NCI-H82 treated with DMSO at 0.1 percent for 48 hours (cell line): ENCODE data around the gene ELP4.
A peak's percentile ranks its signal among the peaks of the same experiment; 100 is the strongest.
"Not testable (repeated sequence)": the region's sequence is repeated elsewhere in the genome, so short reads cannot be mapped to it uniquely, and the experiment has no call there.

ENCODE experiments used
- DNase-seq: peaks from one replicate; lab custom pipeline; 2025; ENCODE audit not compliant: unreplicated experiment; lab: John Stamatoyannopoulos, UW

ELP4 gene

DNA sequence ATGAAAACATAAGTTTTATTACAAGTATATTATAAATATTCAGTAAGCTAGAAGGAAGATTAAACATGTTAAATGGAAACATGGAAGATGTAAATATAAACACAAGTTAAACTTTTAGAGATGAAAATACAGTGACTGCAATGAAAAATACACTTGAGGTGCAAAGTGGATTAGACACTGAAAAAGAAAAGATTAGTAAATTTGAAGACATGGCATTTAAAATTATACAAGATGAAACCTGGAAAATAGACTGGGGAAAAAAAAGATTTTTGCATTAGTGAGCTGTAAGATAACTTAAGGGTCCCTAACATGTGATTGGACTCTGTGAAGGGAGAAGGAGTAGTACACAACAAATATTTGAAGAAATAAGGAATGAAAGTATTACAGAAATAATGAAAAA is 33.3 kb downstream of the ELP4 start:
- no peak for DNase-seq

DNA sequence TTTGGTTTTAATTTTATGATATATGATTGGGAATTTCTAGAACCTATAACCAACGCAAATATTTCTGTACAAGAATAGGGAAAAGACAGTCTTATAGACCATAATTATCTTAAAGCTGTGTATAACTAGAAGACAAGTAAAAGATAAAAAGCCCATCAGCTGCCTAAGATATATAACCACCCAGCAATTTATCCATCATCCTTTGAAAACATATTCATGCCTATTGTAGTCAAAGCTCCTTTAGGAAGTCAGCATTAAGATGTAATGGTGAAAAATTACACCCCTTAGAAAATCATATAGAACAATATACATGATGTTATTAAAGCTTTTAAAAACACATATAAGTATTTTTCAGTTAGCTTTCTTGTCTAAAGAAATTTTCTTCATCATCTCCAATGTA is 46.4 kb downstream of the ELP4 start:
- DNase-seq: no peak

DNA sequence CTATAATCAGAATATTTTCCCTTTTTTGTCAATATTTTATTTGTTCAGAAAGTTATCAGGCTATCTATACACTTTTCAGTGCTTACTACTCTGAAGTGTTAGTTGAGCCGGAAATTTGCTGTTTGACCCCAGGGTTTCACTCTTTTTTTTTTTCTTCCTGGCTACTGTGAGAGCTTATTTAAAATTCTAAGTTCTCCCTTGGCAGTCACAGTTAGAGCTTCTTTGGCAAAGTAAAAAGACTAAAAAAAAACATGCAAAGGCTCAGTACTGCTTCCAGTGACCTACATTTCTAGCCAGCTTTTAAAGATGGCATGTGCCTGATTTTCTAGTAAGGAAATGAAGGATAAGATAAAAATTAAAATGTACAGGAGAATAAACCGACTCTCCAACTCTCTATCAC is 48.4 kb downstream of the ELP4 start:
- no peak for DNase-seq

DNA sequence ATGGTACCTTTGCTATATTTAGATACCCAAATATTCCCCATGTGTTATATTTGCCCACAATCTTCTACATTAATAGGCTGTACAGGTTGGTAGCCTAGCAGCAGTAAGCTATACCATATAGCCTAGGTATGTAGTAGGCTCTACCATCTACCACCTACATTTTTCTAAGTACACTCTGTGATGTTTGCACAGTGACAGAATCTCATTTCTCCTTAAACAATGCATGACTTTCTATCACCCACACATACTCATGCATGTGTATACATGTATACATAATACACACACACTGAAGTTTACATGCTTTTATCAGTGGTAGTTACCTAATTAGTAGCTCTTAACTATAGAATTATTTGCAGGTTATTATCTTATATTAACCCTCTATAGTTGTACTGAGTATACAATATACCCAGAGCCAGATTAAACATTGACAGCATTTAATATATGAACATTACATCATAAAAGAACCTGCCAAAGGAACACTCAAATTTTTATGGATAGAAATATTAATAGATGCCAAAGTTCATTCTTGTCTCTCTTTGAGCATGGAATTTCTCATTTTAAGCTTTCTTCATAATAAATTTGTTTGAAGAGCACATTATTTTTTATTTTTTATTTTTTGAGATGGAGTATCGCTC is 51.4 kb downstream of the ELP4 start:
- no peak for DNase-seq

DNA sequence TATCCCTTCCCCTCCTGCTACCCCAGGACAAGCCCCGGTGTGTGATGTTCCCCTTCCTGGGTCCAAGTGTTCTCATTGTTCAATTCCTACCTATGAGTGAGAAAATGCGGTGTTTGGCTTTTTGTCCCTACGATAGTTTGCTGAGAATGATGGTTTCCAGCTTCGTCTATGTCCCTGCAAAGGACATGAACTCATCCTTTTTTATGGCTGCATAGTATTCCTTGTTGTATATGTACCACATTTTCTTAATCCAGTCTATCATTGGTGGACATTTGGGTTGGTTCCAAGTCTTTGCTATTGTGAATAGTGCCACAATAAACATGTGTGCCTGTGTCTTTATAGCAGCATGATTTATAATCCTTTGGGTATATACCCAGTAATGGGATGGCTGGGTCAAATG is 55.0 kb downstream of the ELP4 start:
- not testable (repeated sequence) for DNase-seq

DNA sequence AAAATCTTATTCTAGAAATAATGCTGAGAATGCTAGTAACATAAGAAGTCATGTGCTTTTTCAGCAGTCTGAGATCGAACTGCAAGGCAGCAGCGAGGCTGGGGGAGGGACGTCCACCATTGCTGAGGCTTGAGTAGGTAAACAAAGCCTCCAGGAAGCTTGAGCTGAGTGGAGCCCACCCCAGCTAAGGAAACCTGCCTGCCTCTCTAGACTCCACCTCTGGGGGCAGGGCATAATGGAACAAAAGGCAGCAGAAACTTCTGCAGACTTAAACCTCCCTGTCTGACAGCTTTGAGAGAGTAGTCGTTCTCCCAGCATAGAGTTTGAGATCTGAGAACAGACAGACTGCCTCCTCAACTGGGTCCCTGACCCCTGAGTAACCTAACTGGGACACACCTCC is 64.6 kb downstream of the ELP4 start:
- not testable (repeated sequence) for DNase-seq

DNA sequence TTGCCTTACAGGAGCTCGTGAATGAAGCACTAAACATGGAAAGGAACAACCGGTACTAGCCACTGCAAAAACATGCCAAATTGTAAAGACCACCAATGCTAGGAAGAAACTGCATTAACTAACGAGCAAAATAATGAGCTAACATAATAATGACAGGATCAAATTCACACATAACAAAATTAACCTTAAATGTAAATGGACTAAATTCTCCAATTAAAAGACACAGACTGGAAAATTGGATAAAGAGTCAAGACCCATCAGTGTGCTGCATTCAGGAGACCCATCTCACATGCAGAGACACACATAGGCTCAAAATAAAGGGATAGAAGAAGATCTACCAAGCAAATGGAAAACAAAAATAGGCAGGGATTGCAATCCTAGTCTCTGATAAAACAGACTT is 66.2 kb downstream of the ELP4 start:
- not testable (repeated sequence) for DNase-seq

DNA sequence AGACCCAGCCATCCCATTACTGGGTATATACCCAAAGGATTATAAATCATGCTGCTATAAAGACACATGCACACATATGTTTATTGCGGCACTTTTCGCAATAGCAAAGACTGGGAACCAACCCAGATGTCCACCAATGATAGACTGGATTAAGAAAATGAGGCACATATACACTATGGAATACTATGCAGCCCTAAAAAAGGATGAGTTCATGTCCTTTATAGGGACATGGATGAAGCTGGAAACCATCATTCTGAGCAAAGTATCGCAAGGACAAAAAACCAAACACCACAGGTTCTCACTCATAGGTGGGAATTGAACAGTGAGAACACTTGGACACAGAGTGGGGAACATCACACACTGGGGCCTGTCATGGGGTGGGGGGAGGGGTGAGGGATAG is 69.8 kb downstream of the ELP4 start:
- DNase-seq: not testable (repeated sequence)

DNA sequence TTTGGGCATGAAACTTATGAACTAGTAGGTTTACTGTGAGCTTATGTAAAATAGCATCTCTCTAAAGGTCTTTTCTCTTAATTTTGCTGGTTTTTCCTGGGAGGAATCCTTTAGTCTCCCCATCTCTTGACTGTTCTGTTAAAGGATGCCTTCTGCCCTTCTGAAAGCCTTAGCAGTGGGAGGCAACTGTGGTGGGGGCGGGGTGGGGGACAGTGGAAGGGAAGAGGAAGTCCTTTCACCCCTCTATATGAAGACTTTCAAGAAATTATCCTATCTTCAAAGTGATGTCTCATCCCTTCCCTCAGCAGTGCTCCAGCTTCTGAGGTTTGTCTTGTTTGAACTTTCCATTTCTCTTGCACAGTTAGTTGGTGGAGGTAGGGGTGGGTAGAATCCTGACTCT is 73.1 kb downstream of the ELP4 start:
- no peak for DNase-seq

DNA sequence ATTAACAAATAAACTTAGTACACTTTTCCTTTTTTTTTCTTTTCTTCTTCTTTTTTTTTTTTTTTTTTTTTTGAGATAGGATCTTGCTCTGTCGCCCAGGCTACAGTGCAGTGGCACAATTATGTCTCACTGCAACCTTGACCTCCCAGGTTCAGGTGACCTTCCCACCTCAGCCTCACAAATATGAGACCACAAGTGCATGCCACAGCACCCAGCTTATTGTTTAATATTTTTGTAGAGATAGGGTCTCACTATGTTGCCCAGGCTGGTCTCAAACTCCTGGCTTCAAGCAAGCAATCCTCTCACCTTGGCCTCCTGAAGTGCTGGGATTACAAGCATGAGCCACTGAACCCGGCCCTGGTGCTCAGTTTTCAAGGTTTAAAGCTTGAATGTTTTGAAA is 88.9 kb downstream of the ELP4 start:
- no peak for DNase-seq

DNA sequence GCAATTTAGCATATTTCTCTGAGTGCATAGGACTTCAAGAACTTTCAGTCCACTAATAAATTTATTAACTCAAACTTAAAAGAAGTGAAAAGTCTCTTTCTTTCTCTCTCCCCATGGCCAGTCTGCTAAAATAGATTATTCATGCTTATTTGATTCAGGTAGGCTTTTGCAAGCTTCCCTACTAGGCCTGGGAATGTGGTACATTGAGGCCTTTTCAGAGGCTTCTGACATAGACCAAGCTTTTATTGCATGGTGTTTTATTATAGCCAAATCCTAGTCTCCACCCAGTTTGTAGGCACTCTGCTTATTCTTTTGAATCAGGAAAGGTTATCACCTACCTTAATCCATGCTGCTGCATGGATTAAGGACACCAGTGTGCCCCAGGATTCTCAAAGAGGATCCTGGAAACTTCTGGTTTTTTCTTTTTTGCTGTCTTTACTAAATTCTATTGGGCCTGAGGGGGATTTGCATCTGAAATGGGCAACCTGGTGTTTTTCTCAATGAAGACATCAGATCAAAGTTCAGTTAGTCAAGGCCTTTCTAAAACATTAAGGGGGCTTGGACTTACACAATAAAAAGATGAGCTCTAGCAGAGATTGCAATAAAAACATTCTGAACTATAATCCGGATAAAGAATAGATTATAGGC is 92.2 kb downstream of the ELP4 start:
- no peak for DNase-seq

DNA sequence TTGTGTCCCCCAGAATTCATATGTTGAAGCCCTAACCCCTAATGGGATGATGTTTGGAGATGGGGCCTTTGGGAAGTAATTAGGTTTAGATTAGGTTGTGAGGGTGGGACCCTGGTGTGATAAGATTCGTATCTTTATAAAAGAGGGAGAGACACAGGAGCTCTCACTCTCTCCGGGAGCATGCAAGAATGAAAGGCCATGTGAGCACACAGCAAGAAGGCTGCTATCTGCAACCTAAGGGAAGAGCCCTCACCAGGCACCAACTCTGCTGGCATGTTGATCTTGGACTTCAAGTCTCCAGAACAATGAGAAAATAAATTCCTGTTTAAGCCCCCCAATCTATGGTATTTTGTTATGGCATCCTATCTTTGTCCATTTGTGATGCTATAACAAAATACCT is 97.3 kb downstream of the ELP4 start:
- DNase-seq: no peak

DNA sequence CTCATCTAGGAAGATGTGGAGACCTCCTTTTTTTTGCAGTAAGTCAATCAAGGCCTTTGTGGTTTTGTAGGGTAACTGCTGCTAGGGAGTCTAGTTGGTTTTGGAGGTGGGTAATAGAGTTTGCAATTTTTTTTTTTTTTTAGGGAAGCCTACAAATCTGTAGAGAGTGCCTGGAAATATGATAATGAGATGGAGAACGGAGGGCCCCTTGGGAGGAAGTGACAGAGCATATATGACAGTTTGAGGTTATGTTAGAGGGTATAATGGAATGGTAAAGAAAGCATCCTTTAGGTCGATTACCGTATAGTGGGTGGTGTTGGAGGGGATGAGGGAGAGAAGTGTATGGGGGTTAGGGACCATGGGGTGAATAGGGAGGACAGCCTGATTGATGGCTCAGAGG is 98.3 kb downstream of the ELP4 start:
- no peak for DNase-seq

DNA sequence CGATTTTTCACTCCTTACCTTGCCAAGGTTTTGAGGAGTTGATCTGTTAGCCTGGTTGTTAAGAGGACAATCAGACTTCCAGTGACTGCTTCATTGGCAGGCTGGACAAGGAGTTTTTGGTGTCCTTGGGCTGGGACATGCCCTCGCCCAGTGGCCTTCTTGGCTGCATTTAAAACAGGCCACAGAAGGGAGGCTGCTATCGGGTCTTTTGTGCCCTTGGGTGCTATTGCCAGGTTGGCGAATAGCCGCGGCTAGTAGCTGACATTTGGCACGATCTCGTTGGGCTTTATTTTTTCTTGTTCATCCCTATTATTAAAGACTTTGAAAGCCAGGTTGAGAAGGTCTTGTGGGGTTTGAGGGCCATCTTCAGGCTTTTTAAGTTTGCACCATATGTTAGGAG is 99.4 kb downstream of the ELP4 start:
- no peak for DNase-seq

DNA sequence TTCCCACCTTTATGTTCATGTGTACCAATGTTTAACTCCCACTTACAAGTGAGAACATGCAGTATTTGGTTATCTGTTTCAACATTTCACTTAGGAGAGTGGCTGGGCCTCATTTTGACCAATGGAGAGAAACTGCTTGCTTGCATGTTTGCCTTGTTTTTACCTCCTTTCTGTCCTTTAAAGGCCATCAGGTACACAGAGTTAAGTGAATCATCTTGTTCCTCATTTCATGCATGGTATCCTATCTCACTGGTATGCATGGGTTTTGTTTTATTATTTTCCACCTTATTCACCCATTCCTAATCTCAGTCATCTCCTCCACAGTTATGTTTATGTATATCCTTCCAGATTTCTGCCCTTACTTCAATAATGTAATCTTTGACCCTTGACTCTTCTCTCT is 101.0 kb downstream of the ELP4 start:
- no peak for DNase-seq

DNA sequence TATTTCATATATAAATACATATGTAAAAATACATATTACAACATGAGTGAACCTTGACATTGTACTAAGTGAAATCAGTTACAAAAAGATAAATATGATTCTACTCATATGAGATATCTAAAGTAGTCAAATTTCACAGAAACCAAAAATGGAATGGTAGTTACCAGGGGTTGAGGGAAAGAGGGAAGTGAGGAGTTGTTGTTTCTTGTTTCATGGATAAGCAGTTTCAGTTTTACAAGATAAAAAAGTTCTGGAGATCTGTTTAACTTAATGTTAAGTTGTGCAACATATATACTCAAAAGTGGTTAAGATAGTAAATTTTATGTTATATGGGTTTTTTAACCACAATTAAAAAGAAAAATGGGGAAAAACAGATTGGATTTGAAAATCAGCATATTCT is 107.7 kb downstream of the ELP4 start:
- no peak for DNase-seq

DNA sequence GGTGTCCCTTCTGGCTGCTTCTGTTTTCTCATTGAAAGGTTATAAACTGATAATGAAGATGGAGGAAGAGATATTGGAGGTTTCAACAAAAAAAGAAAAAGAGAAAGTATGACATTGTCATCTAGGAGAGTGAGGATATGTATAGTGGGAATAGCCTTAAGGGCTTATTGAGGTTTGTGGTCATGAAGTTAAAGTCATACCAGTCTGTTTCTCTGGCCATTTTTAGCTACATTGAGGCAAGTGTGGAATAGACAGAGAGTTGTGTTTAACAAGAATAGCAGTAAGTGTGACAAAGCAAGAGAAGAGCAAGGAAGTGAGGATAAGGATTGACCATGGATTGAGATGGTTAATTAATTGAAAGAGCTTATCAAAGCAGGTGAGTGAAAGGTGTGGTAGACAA is 110.4 kb downstream of the ELP4 start:
- no peak for DNase-seq

DNA sequence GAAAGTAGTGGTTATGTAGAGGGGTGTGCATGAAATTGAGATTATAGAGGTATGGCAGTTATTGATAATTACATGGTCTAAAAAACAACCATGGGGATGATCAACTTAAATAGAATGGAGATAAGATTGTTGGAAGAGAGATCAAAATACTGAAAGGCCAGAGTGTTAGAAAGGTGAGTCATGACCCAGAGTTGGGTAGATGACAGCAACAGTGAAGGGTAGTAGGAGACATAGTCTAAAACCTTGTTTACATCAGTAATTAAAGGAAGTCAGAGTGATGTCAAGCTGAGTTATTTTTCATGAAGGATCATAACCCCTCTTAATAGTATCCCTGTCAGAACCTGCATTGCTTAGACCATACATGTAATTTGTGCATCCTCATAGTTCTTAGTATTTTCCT is 110.9 kb downstream of the ELP4 start:
- no peak for DNase-seq

DNA sequence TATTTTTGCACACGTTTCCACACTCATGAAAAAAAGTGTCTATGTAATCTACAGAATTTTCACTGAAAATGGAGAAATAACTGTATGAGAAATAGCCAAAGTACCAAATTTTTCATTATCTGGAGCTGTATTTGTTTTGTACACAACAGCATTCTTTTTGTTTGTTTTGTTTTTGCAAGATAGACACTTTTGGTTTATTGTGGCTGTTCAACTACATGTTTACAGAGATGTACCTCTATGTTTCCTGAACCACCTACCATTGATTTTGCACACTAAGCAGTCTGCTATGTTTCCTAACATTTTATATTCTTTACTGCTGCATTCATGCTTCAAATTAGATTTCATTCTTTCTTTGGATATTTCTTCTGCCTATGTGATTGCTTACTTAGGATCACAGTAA is 116.3 kb downstream of the ELP4 start:
- no peak for DNase-seq

DNA sequence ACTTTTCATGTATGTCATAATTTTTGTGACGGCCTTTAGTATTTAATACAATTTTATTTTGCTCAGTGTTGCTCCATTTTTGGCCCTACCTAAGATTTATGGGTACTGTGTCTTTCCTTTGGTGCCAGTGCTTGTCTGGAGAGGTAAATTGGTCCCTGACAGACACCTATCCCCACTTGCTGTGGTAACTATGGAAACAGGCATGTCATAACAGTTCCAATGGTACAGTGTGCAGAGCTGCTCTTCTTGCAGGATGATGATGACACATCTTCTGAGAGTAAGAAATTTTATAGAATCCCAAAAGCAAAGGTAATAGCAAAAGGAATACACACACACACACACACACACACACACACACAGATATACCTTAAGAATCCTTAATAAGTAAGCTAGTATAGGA is 118.5 kb downstream of the ELP4 start:
- no peak for DNase-seq

DNA sequence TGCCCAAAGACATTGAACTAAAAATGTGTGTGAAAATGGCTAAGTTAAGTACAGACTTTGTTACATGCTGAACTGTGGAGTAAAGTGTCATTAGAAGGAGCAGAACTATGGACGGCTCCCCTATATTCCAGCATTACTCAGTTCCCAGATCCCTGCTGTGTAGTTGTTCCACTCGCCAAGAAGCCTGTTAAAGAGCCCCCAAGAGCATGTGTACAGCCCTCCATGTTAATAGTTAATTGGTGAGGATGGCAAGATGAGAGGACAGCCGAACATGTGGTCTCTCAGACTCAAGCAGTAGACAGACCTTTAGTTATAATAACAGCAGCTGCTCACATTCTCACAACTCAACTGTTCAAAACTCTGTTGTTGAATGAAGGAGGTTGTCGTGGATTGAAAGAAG is 127.4 kb downstream of the ELP4 start:
- no peak for DNase-seq

DNA sequence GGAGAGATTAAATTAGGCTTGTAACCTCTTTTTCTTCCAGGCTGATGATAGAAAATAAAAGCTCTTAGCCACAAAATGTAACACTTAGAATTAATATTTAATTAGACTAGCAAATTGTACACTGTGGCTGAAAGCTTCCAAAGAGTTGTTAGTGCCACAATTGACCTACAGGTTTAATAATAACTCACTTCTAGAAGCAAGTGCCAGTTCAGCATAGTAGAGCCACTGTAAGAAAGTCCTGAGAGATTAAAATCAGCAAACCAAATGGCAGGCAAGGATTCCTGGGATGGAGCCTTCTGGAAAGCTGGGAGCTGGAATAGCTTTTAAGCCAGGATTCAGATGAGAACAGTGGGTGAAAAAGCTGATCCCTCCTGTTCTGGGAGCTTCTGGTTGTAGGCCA is 131.0 kb downstream of the ELP4 start:
- DNase-seq: peak; percentile 7

DNA sequence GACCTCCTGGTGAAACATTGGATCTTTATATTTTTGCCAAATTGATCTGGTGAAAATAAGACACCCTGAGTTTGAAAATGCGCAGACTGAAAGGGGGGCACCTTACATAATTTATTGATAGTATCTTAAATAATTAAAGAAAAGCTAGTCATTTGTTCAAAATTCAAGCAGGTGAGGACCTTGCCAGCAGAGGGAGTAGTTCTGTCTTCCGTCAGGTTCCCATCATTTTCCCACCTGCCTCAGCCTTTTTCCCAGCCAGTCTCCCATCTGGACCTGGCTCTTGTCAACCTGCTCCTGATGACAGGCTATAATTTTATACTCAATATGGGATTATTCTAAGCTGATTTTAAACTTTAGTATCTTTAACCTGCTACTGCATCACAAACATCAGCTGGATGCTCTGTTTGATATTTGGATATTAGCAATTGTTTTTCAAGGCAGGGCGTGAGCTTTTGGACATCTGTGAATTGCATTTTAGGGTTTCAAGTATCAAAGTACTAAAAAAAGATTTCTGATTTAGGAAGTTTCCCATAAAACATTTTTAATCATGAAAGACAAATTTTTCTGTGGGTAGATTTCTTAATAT is 132.0 kb downstream of the ELP4 start:
- peak; percentile 76 for DNase-seq
